HCT116 (cell line): ENCODE measurements around the gene RUFY4. TPM values are rescaled to one million over a fixed set of nuclear protein-coding genes. Genes with fewer than 3 reads are reported as not detected.

Experiments used
- ATAC-seq: fragments of 200-7000 bp; cut with Tn5 transposase; 2 replicates; pipeline ENCODE4 v1.9.1; 2020; ENCODE audit warnings: mild to moderate bottlenecking, moderate library complexity
- BruUV-seq: library from RNA; stranded (reverse); fragments of 400-500 nt; replicated peaks from 2 replicates; lab custom pipeline; 2021; lab: Mats Ljungman, UMichigan
- CTCF ChIA-PET: fragments of 300-600 bp; sonication (Branson Sonifier 250); formaldehyde crosslinking; loops from one replicate; lab custom pipeline; 2021; ENCODE audit warnings: antibody characterized with exemption; lab: Charles Lee
- POLR2A ChIA-PET: fragments of 300-600, 350-600 bp; sonication (Branson Sonifier 250); formaldehyde crosslinking; loops from one replicate; lab custom pipeline; 2021; ENCODE audit warnings: antibody characterized with exemption; lab: Charles Lee
- RAD21 ChIA-PET, 2 experiments: fragments of 300-600 bp; sonication (Branson Sonifier 250); formaldehyde crosslinking; loops; one replicate each; lab custom pipeline; 2023; ENCODE audit warnings: low total read pairs in 2 of 2; ENCODE audit not compliant: uncharacterized antibody in 2 of 2, unreplicated experiment in 2 of 2, low non-redundant PET in 1 of 2; lab: Charles Lee
- DNase-seq: peaks from one replicate; pipeline ENCODE4 v3.0.0-alpha.2; 2010; ENCODE audit warnings: low read depth, low spot score
- H2AFZ ChIP-seq: fragments of 200-600 bp; shearing (Covaris generic), sonication (generic); 2 replicates; pipeline ENCODE4 v1.6.1; 2017; ENCODE audit warnings: low read depth, mixed run types, mixed read lengths, antibody characterized with exemption, low read length; ENCODE audit not compliant: poor library complexity, severe bottlenecking
- H3K27ac ChIP-seq: 2 replicates; pipeline ENCODE4 v1.5.1; 2012; ENCODE audit warnings: low read depth, low read length
- H3K27me3 ChIP-seq: fragments of 200-600 bp; sonication (generic); 2 replicates; pipeline ENCODE4 v1.6.1; 2016; ENCODE audit warnings: mixed run types, low read length, mixed read lengths; ENCODE audit not compliant: insufficient read depth
- H3K36me3 ChIP-seq, 2 experiments: fragments of 200-500 bp in 1 of 2; fragments of 200-600 bp in 1 of 2; sonication (Bioruptor generic) in 1 of 2; sonication (generic) in 1 of 2; 2 replicates each; pipeline versions ENCODE4 v1.5.1 to v1.6.1; 2014 to 2016; ENCODE audit warnings: low read length in 2 of 2, inconsistent platforms in 1 of 2, mixed read lengths in 1 of 2, mixed run types in 1 of 2; ENCODE audit not compliant: insufficient read depth in 2 of 2, control insufficient read depth in 1 of 2
- H3K4me1 ChIP-seq, 2 experiments: fragments of 200-600 bp in 1 of 2; sonication (generic) in 1 of 2; 2 replicates each; pipeline versions ENCODE4 v1.5.1 to v1.6.1; 2012 to 2017; ENCODE audit warnings: low read length in 2 of 2, inconsistent platforms in 1 of 2, mild to moderate bottlenecking in 1 of 2, mixed read lengths in 1 of 2, mixed run types in 1 of 2, moderate library complexity in 1 of 2; ENCODE audit not compliant: insufficient read depth in 2 of 2, control insufficient read depth in 1 of 2
- H3K4me2 ChIP-seq: fragments of 200-600 bp; sonication (generic); 2 replicates; pipeline ENCODE4 v1.6.1; 2017; ENCODE audit warnings: mixed run types, low read length, mixed read lengths
- H3K4me3 ChIP-seq, 2 experiments: fragments of 200-600 bp in 1 of 2; sonication (generic) in 1 of 2; replicated peaks in 1 of 2; 2 replicates each; pipeline ENCODE4 v1.5.1; 2011 to 2016; ENCODE audit warnings: low read length in 2 of 2, control low read depth in 1 of 2, low read depth in 1 of 2, mild to moderate bottlenecking in 1 of 2, mixed read lengths in 1 of 2, mixed run types in 1 of 2
- H3K79me2 ChIP-seq: fragments of 200-600 bp; sonication (generic); 2 replicates; pipeline ENCODE4 v1.6.1; 2017; ENCODE audit warnings: mild to moderate bottlenecking, mixed run types, low read length, moderate library complexity, mixed read lengths; ENCODE audit not compliant: insufficient read depth
- H3K9ac ChIP-seq: fragments of 200-600 bp; sonication (generic); 2 replicates; pipeline ENCODE4 v1.6.1; 2016; ENCODE audit warnings: low read length, mixed read lengths
- H3K9me2 ChIP-seq: fragments of 200-600 bp; sonication (generic), shearing (Covaris generic); 2 replicates; pipeline ENCODE4 v1.6.1; 2017; ENCODE audit warnings: mixed run types, mild to moderate bottlenecking, moderate library complexity; ENCODE audit not compliant: insufficient read depth
- H3K9me3 ChIP-seq, 2 experiments: fragments of 200-500 bp in 1 of 2; fragments of 200-600 bp in 1 of 2; sonication (Bioruptor generic) in 1 of 2; sonication (generic) in 1 of 2; 2 replicates each; pipeline ENCODE4 v1.6.1; 2014 to 2017; ENCODE audit warnings: low read length in 2 of 2, mixed read lengths in 2 of 2, inconsistent platforms in 1 of 2, low read depth in 1 of 2, mild to moderate bottlenecking in 1 of 2, mixed run types in 1 of 2, moderate library complexity in 1 of 2; ENCODE audit not compliant: control insufficient read depth in 1 of 2, insufficient read depth in 1 of 2
- H4K20me1 ChIP-seq: fragments of 200-600 bp; sonication (generic), shearing (Covaris generic); 2 replicates; pipeline ENCODE4 v1.6.1; 2017; ENCODE audit warnings: mixed run types, mild to moderate bottlenecking, moderate library complexity; ENCODE audit not compliant: insufficient read depth
- CBX3 ChIP-seq: IDR thresholded peaks from 2 replicates; pipeline ENCODE4 v1.6.1; 2012; ENCODE audit warnings: low read depth
- CEBPB ChIP-seq: IDR thresholded peaks from 2 replicates; pipeline ENCODE4 v1.6.1; 2012; ENCODE audit warnings: low read depth
- EGR1 ChIP-seq: IDR thresholded peaks from 2 replicates; pipeline ENCODE4 v1.6.1; 2012; ENCODE audit warnings: low read depth
- EZH2 ChIP-seq: fragments of 200-600 bp; sonication (generic); IDR thresholded peaks from 2 replicates; pipeline ENCODE4 v1.6.1; 2017; ENCODE audit warnings: antibody characterized with exemption, mixed run types
- EZH2phosphoT487 ChIP-seq: fragments of 200-600 bp; IDR thresholded peaks from 2 replicates; pipeline ENCODE4 v1.6.1; 2018; ENCODE audit warnings: antibody characterized with exemption, borderline replicate concordance
- FOSL1 ChIP-seq: IDR thresholded peaks from 2 replicates; pipeline ENCODE4 v1.6.1; 2012; ENCODE audit warnings: low read depth
- POLR2A ChIP-seq: IDR thresholded peaks from 2 replicates; pipeline ENCODE4 v1.7.0; 2011; ENCODE audit warnings: borderline replicate concordance; ENCODE audit not compliant: insufficient read depth, insufficient read length; ENCODE audit errors: extremely low read depth
- RAD21 ChIP-seq: IDR thresholded peaks from 2 replicates; pipeline ENCODE4 v1.6.1; 2012; ENCODE audit warnings: low read depth, mild to moderate bottlenecking
- REST ChIP-seq: IDR thresholded peaks from 2 replicates; pipeline ENCODE4 v1.6.1; 2012; ENCODE audit warnings: low read depth
- TCF7L2 ChIP-seq: IDR thresholded peaks from 2 replicates; pipeline ENCODE4 v1.7.0; 2011; ENCODE audit warnings: borderline replicate concordance, inconsistent platforms; ENCODE audit not compliant: insufficient read depth, insufficient read length; ENCODE audit errors: extremely low read depth
- intact Hi-C: fragments of 100-400 bp; cut with micrococcal nuclease; formaldehyde crosslinking; loops from 2 replicates; pipeline ENCODE4 v1.10.0; 2022
- total RNA-seq: library from RNA; stranded (reverse); gene quantifications from one replicate; pipeline ENCODE4 v1.2.1, GENCODE V29; 2021; ENCODE audit not compliant: unreplicated experiment
- TF ChIP-seq, protein P1 (sequence below), 3 experiments: fragments of 200-600 bp in 1 of 3; sonication (generic) in 1 of 3; IDR thresholded peaks in 2 of 3; conservative IDR thresholded peaks in 1 of 3; 2 replicates each; pipeline ENCODE4 v1.5.1; 2012 to 2017; ENCODE audit warnings: low read depth in 2 of 3, low read length in 2 of 3, antibody characterized with exemption in 1 of 3, borderline replicate concordance in 1 of 3, control low read depth in 1 of 3, mild to moderate bottlenecking in 1 of 3, mixed read lengths in 1 of 3, mixed run types in 1 of 3, moderate library complexity in 1 of 3; ENCODE audit not compliant: insufficient read depth in 1 of 3

The RUFY4 gene
- total RNA-seq, 1 experiment from 2014 or later, result 0.27 TPM

DNA sequence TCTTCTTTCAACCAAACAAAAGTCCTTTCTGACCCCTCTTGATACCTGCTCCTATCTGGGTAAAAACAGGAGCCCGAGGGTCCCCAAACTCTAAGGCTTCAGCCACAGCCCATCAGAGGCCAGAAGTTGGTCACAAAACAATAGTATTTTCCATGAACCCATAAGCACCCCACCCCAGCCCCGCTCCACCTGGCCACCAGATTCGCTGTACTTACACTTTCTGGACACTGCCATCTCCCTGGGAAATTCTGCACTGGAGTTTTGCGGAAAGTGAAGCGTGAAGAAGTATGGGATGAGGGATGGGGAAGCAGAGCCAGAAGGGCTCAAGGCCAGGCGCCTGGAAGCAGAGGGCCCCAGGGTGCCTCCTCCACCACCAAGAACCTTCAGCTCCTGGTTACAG lies 5.2 kb upstream of the RUFY4 start:
- intact Hi-C loops, result no loop called here
- H3K27me3 ChIP-seq, result no peaks in the 10 kb centered on the region; the same call in 1 of the 2 replicates
- no peak overlapping the region for H3K27ac ChIP-seq
- peaks cover 0 to 4% of the 10 kb centered on the region in 2 experiments; a peak in 1 of 4 replicates for H3K4me1 ChIP-seq
- H3K9me3 ChIP-seq, result no peaks in the 10 kb centered on the region
- H2AFZ ChIP-seq, result no peak overlapping the region
- ChIA-PET RAD21 (no interaction called here), POLR2A (no interaction called here), CTCF (interaction anchor here (1.4 kb wide), 1 partner anchor 10 kb away, joined by 4 read pairs; no protein-coding TSS in a partner anchor)
- no TSS peak for BruUV-seq
- TF ChIP-seq RAD21, result no peak
- TF ChIP-seq CEBPB, result no peak
- no peak for TF ChIP-seq EGR1
- TF ChIP-seq CBX3, result no peak
- TF ChIP-seq POLR2A, result no peak
- no peak for TF ChIP-seq TCF7L2
- TF ChIP-seq REST, result no peak
- TF ChIP-seq EZH2phosphoT487, result no peak
- TF ChIP-seq, protein P1, sequence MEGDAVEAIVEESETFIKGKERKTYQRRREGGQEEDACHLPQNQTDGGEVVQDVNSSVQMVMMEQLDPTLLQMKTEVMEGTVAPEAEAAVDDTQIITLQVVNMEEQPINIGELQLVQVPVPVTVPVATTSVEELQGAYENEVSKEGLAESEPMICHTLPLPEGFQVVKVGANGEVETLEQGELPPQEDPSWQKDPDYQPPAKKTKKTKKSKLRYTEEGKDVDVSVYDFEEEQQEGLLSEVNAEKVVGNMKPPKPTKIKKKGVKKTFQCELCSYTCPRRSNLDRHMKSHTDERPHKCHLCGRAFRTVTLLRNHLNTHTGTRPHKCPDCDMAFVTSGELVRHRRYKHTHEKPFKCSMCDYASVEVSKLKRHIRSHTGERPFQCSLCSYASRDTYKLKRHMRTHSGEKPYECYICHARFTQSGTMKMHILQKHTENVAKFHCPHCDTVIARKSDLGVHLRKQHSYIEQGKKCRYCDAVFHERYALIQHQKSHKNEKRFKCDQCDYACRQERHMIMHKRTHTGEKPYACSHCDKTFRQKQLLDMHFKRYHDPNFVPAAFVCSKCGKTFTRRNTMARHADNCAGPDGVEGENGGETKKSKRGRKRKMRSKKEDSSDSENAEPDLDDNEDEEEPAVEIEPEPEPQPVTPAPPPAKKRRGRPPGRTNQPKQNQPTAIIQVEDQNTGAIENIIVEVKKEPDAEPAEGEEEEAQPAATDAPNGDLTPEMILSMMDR (IDR thresholded peaks at IDR 0.05 in 2 of 3, conservative IDR thresholded peaks at IDR 0.05 in 1 of 3; ENCODE audit: borderline replicate concordance in 1 of 3, insufficient read depth in 1 of 3, low read depth in 2 of 3, low read length in 2 of 3), result no peak
- TF ChIP-seq FOSL1, result no peak
- TF ChIP-seq EZH2, result no peak
- no peaks in the 10 kb centered on the region for H3K79me2 ChIP-seq
- H3K4me3 ChIP-seq, result no peak overlapping the region
- no peaks in the 10 kb centered on the region for H3K36me3 ChIP-seq
- no peaks in the 10 kb centered on the region for H4K20me1 ChIP-seq
- no peak overlapping the region for H3K9ac ChIP-seq
- DNase-seq (no peak), ATAC-seq (no peak)
- H3K4me2 ChIP-seq, result no peak overlapping the region
- H3K9me2 ChIP-seq, result no peaks in the 10 kb centered on the region
